ENCODE results near the gene CAP2.

DNA sequence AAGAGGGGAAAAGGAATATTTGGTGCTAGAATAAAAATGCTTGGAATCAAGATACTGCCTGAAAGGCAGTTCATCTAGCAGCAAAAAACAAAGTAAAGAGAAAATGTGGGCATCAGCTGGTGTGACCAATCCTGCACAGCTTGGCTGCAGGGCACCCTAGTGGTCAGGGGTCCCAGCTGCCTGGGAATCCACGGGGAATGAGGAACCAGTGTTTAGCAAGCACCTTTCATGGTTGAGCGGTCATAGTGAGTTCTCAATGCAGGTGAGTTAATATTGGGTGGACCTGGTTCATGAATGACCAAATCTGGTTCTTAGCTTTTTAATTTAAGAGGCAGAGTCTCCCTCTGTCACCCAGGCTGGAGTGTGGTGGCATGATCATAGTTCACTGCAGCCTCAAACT, 53.3 kb downstream of the CAP2 start:
- TF ChIP-seq CTCF (IDR thresholded peaks at IDR 0.05; ENCODE audit: borderline replicate concordance, extremely low read depth, low read length, poor library complexity, severe bottlenecking) (no peak), EZH2 (IDR thresholded peaks at IDR 0.05; ENCODE audit: borderline replicate concordance, low read depth, low read length, severe bottlenecking) (no peak)
